ENCODE results near the gene PDE2A.

DNA sequence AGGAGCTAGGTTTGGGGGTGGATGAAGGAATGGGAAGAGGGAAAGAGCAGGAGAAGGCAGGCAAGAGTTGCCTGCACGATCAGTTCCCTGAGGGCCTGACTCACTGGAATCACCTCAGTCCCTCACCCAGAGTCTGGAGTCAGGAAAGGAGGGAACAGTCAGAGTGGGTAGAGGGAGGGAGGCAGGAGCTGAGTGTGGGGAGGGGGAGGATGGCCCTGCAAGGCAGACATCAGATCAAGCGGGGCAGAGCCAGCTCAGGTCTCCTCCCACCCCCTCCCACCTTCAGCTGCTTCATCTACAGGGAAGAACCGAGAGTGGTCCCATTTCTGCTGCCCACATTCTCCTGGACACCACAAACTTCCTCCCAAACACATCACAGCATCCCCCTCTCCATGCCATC, 58.9 kb downstream of the PDE2A start:
- TF ChIP-seq, protein P1, sequence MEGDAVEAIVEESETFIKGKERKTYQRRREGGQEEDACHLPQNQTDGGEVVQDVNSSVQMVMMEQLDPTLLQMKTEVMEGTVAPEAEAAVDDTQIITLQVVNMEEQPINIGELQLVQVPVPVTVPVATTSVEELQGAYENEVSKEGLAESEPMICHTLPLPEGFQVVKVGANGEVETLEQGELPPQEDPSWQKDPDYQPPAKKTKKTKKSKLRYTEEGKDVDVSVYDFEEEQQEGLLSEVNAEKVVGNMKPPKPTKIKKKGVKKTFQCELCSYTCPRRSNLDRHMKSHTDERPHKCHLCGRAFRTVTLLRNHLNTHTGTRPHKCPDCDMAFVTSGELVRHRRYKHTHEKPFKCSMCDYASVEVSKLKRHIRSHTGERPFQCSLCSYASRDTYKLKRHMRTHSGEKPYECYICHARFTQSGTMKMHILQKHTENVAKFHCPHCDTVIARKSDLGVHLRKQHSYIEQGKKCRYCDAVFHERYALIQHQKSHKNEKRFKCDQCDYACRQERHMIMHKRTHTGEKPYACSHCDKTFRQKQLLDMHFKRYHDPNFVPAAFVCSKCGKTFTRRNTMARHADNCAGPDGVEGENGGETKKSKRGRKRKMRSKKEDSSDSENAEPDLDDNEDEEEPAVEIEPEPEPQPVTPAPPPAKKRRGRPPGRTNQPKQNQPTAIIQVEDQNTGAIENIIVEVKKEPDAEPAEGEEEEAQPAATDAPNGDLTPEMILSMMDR (IDR thresholded peaks at IDR 0.05; ENCODE audit: poor library complexity) = no peak
- no peak for TF ChIP-seq EZH2 (IDR thresholded peaks at IDR 0.05; ENCODE audit: borderline replicate concordance)
- TF ChIP-seq EZH2phosphoT487 (IDR thresholded peaks at IDR 0.05; ENCODE audit: low read depth, severe bottlenecking, unreplicated experiment) = no peak
